Stimulated activated naive CD8-positive, alpha-beta T cell treated with anti-CD3 and anti-CD28 coated beads, Interleukin-15, amount 100 ng/mL, for 72 hours (primary cell): Measurements from ENCODE around the gene XPNPEP2.
A peak's percentile ranks its signal among the peaks of the same experiment; 100 is the strongest.

Source experiments
- ATAC-seq: fragments of 150-1000 bp; cut with Tn5 transposase; 2 replicates; pipeline ENCODE4 v1.10.0; 2021; ENCODE audit warnings: mild to moderate bottlenecking, moderate library complexity
- DNase-seq, 2 donors: peaks; one replicate each; pipeline ENCODE4 v3.0.0; 2021 to 2022
- H3K27ac Mint-ChIP-seq, 2 donors: one replicate each; pipeline ENCODE4 v1.8.0; 2022; ENCODE audit warnings: mild to moderate bottlenecking in 2 of 2, mixed read lengths in 2 of 2, moderate library complexity in 2 of 2
- H3K27me3 Mint-ChIP-seq: one replicate; pipeline ENCODE4 v1.8.0; 2022; ENCODE audit warnings: mixed read lengths
- H3K4me1 Mint-ChIP-seq: one replicate; pipeline ENCODE4 v1.8.0; 2022; ENCODE audit warnings: mild to moderate bottlenecking, mixed read lengths
- H3K4me3 Mint-ChIP-seq, 2 donors: one replicate each; pipeline ENCODE4 v1.8.0; 2022; ENCODE audit warnings: mild to moderate bottlenecking in 2 of 2, mixed read lengths in 2 of 2, moderate library complexity in 1 of 2
- H3K9me3 Mint-ChIP-seq, 2 donors: one replicate each; pipeline ENCODE4 v1.8.0; 2022; ENCODE audit warnings: mixed read lengths in 2 of 2

Gene XPNPEP2

DNA sequence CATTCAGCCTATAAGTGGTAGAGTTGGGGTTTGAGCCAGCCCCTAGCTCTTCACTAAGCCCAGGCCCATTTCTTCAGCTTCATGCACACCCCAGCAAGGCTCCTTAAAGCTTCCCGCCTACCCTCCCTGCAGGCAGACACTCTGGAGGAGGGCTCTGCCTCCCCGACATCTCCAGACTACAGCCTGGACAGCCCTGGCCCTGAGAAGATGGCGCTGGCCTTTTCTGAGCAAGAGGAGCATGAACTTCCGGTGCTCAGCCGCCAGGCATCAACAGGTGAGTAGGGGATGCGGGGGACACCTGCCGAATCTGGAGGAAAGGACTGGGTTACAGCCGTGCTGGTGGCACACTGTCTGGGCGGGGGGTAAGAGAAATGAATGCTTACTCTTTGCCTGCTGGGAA is 52.0 kb downstream of the XPNPEP2 start:
- no peak overlapping the region for H3K27ac Mint-ChIP-seq

DNA sequence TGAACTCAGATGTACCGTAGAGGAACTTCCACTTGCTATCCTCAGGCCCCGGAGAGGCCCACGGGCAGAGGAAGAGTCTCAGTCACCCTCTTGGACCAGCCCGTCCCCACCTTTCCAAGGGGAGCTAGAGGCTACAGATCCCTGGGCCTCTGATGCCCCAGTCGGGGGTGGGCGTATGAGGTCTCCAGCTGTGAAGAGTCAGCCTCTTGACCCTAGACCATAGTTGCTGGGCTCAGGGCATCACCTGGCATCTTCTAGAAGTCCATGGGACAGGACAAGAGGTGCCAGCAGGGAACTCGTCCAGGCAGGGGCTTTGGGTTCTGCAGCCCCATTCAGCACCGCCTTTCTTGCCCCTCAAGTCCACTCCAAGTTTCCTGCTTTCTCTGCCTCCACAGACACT is 52.6 kb downstream of the XPNPEP2 start:
- no peak for DNase-seq
- no peaks in the 10 kb centered on the region for H3K27me3 Mint-ChIP-seq
- no peaks in the 10 kb centered on the region for H3K9me3 Mint-ChIP-seq
- peaks cover 36% of the 10 kb centered on the region for H3K4me1 Mint-ChIP-seq
- no peak overlapping the region for H3K27ac Mint-ChIP-seq
- no peak overlapping the region for H3K4me3 Mint-ChIP-seq
- no peak for ATAC-seq

More for the DNA sequence above, 52.0 kb downstream of the XPNPEP2 start:
- H3K9me3 Mint-ChIP-seq, result no peaks in the 10 kb centered on the region
- H3K4me1 Mint-ChIP-seq, result peaks cover 41% of the 10 kb centered on the region
- H3K4me3 Mint-ChIP-seq, result no peak overlapping the region
- DNase-seq (no peak), ATAC-seq (no peak)
- H3K27me3 Mint-ChIP-seq, result no peaks in the 10 kb centered on the region

DNA sequence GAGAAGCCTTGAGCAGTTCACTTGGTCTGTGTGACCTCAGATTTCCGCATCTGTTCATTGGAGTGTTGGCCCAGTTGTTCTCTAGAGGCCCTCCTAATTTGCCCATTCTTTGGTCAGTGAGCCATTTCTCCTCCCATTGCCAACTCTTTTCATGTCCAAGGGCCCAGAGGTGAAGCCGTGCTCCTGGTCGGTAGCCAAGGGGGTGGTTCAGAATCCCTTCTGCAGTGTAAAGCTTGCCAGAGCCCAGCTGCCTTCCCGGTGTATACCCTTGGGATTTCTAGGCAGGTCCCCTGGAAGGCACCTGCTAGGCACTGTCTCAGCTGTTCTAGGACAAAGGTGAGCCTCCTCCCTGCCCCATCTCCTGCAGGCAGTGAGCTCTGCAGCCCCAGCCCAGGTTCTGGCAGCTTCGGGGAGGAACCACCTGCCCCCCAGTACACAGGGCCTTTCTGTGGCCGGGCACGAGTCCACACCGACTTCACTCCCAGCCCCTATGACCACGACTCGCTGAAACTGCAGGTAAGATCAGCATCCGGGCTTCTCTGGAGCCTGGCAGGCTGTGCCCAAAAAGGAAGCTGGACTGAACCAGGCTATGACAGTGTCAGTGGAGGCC is 53.3 kb downstream of the XPNPEP2 start:
- ATAC-seq (no peak), DNase-seq (no peak)
- Mint-ChIP-seq H3K27me3 (no peaks in the 10 kb centered on the region), H3K27ac (no peak overlapping the region), H3K9me3 (no peaks in the 10 kb centered on the region), H3K4me3 (no peak overlapping the region), H3K4me1 (peaks cover 30% of the 10 kb centered on the region)

DNA sequence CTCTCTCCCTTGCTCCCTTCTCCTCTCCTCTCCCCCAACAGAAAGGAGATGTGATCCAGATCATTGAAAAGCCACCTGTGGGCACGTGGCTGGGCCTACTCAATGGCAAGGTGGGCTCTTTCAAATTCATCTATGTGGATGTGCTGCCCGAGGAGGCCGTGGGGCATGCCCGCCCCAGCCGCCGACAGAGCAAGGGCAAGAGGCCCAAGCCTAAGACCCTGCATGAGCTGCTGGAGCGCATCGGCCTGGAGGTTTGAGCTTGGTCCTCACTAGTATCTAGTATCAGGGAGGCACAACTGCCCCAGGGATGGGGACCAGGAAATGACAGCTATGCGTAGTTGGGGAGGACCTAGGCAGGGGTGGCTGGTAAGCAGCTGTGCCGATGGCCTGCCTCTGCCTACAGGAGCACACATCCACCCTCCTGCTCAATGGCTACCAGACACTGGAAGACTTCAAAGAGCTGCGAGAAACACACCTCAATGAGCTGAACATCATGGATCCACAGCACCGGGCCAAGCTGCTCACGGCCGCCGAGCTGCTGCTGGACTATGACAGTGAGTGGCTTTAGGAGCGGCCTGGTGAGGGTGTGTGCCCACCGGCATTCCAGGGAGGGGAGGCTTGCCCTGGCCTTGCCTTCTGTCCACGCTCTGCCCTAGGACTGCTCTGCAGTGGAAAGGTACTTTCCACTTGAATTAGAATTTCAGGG is 54.0 kb downstream of the XPNPEP2 start:
- Mint-ChIP-seq H3K27ac (no peak overlapping the region), H3K9me3 (no peaks in the 10 kb centered on the region), H3K4me3 (no peak overlapping the region), H3K27me3 (no peaks in the 10 kb centered on the region), H3K4me1 (peaks cover 31% of the 10 kb centered on the region)
- DNase-seq (no peak), ATAC-seq (no peak)

DNA sequence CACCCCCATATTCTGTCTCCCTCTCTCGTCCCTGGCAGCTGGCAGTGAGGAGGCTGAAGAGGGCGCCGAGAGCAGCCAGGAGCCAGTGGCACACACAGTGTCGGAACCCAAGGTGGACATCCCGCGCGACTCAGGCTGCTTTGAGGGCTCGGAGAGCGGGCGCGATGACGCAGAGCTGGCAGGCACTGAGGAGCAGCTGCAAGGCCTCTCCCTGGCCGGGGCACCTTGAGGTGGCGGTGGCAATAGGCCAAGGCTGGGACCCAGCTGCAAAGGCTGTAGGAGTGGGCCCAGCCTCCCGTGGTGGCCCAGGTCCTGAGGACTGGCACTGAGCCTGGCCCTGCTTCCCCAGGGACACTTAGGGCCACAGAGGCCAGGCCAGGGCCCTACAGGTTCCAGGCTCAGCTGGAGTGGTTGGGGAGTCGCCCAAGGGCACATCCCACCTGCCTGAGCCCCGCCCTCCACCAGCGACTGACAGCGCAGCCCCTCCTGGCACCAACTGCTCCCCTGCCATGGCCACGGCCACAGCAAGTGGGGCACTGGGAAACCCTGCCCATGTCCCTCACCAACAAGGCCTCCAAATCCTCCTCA is 54.9 kb downstream of the XPNPEP2 start:
- ATAC-seq (peak; percentile 18), DNase-seq (no peak)
- Mint-ChIP-seq H3K9me3 (no peaks in the 10 kb centered on the region), H3K4me3 (no peak overlapping the region), H3K27ac (no peak overlapping the region), H3K4me1 (peaks cover 35% of the 10 kb centered on the region), H3K27me3 (no peaks in the 10 kb centered on the region)

DNA sequence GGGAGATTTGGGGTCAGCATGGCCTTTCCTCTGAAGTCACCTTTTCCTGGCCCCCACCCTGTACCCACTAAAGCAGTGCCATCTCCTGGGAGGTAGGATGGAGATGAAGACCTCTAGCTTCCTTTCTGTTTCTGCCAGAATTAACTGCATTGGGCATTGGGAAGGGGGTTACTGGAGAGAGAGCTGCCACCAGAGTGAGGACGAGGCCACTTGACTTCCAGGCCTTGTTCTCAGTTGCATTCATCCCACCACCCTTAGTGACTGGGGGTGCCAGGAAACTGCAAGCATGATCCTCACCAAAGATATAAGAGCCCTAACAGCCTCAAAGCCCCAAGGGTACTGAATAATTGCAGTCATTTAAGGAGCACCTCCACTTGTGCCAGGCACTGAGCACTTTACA is 56.8 kb downstream of the XPNPEP2 start:
- no peak for DNase-seq
- no peaks in the 10 kb centered on the region for H3K9me3 Mint-ChIP-seq
- peaks cover 46% of the 10 kb centered on the region for H3K4me1 Mint-ChIP-seq
- no peaks in the 10 kb centered on the region for H3K27me3 Mint-ChIP-seq
- ATAC-seq, result no peak
- H3K27ac Mint-ChIP-seq, result no peak overlapping the region
- no peak overlapping the region for H3K4me3 Mint-ChIP-seq

DNA sequence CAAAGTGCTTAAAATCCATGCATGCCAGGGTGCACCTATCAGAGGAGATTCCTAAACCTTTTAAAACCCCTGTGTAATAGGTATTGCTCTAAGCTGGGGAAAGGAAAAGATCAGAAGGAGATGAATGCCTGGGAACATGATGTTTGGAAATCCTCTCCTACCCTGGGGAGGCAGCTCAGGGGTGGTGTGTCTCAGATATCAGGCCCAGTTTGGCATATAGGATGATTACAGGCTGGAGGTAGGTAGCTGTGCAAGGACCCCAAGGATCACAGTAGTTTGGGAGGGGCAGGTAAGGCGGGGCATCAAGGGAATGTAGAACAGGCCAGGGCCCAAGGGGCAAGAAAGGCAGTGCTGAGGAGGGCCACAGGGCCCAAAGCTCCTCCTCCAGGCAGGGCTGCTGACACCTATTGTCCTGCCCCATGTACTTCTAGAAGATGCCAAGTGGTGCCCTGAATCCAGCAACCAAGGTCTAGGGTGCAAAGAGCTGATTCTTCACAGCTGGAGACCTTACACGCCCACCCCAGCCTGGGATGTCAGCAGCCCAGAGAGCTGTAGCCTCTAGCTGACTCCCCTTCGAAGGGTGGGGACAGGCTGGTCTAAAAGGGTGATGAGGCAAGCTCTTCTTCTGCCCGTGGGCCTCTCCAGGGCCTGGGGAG is 58.6 kb downstream of the XPNPEP2 start:
- H3K4me3 Mint-ChIP-seq, result no peak overlapping the region
- no peak for DNase-seq
- no peaks in the 10 kb centered on the region for H3K9me3 Mint-ChIP-seq
- peak; percentile 15 for ATAC-seq
- H3K27me3 Mint-ChIP-seq, result no peaks in the 10 kb centered on the region
- H3K4me1 Mint-ChIP-seq, result peaks cover 46% of the 10 kb centered on the region
- H3K27ac Mint-ChIP-seq, result peak overlapping the region in 1 of 2 donors; percentile 82

DNA sequence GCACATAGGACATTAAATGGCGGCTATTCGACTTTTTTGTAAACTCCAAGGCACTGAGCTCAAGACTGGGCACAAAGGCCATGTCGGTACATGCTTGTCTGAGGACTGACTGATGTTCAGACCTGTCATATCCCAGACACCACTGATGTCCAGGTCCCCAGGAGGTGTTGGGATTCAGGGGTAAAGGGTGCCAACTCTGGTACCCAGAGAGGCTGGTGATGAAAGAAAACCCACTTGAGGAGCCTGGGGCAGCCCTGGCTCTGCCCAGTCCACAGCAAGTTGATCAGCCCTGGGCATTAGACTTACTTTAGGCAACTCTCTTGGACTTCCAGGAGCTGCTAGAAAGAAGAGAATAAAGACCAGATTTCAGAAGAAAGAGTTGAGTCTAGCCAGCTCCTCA is 59.7 kb downstream of the XPNPEP2 start:
- DNase-seq, result no peak
- ATAC-seq, result peak; percentile 33

DNA sequence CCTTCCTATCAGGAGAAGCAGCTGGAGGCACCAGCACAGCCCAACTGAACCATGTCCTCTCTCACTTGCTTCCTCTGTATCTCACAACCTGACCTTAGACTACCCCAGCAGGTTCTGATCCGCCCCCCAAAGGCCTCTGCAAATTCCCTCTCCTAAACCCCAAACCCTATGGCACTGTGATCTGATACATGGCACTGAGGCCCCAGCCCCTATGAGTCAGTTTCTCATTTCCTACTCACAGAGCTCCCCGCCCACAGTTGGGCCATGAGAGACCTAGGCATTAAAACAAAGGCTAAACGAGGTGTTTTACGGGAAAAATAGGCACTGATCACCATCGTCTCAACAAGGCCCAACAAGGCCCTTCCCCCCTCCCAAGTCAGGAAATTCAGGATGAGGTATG is 60.1 kb downstream of the XPNPEP2 start:
- Mint-ChIP-seq H3K4me1 (peaks cover 51% of the 10 kb centered on the region), H3K27ac (peak overlapping the region in 1 of 2 donors; percentile 34), H3K4me3 (peak overlapping the region in 1 of 2 donors; percentile 15), H3K9me3 (no peaks in the 10 kb centered on the region), H3K27me3 (no peaks in the 10 kb centered on the region)
- peak; percentile 91 for ATAC-seq
- DNase-seq, result peak in 1 of 2 donors; percentile 37

More for the DNA sequence above, 59.7 kb downstream of the XPNPEP2 start:
- H3K27ac Mint-ChIP-seq, result no peak overlapping the region
- H3K4me3 Mint-ChIP-seq, result peak overlapping the region in 1 of 2 donors; percentile 15
- H3K27me3 Mint-ChIP-seq, result no peaks in the 10 kb centered on the region
- H3K9me3 Mint-ChIP-seq, result no peaks in the 10 kb centered on the region
- H3K4me1 Mint-ChIP-seq, result peaks cover 47% of the 10 kb centered on the region

DNA sequence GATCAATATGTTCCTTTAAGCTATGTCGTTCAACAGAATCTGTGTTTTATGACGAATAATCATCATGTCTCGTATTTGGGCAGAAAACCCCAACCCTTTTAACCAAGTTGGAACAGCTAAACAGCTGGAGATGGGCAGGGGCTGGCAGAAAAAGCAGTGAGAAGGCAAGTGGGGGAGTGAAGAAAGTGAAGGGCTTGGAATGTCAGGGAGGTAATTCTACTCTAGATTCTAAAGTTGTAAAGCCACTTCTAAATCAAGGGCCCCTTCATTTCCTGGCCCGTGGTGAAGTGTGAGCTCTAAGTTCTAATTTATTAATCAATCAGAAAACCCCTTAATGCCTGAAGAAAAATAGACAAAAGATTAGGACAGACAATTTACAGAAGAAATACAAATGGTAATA is 61.4 kb downstream of the XPNPEP2 start:
- H3K9me3 Mint-ChIP-seq, result no peaks in the 10 kb centered on the region
- H3K27ac Mint-ChIP-seq, result no peak overlapping the region
- DNase-seq, result no peak
- no peaks in the 10 kb centered on the region for H3K27me3 Mint-ChIP-seq
- peaks cover 46% of the 10 kb centered on the region for H3K4me1 Mint-ChIP-seq
- H3K4me3 Mint-ChIP-seq, result no peak overlapping the region
- no peak for ATAC-seq

DNA sequence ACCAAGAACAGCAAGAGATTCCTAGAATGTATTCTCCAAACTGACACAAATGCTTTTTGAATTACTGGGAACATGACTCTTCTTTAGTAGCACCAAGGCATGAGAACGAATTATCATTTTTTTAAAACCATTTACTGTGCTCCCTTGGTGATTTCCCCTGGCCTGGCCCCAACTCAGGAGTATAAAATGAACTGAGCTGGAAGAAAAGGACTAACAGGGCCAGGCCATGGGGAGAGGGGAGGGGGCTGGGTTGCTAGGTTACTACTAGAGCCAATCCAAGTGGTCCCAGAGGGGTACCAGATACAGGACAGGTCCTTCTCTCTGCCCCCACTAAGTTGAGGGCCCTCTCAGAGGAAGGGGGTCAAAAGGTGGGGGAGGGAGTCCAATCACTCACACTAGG is 64.1 kb downstream of the XPNPEP2 start:
- no peaks in the 10 kb centered on the region for H3K9me3 Mint-ChIP-seq
- DNase-seq, result no peak

DNA sequence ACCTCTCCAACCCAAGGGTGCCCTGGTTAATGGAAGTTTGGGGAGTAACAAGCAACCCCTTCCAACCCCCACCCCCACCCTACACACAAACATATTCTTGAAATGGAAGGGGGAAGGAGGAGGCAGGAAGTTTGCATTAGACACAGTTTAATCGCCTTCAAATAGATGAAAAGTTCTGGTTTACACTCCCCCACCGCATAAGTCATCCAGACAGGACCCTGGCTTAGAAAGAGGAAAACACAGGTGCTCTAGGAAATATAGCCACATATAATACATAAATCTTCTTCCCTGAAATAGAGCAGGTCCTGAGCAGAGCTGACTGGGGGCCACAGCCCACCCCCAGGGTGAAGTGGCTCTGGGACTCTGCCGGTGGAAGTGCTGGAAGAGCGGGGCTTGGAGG is 66.0 kb downstream of the XPNPEP2 start:
- ATAC-seq, result no peak
- Mint-ChIP-seq H3K4me1 (peaks cover 33% of the 10 kb centered on the region), H3K27me3 (no peaks in the 10 kb centered on the region), H3K4me3 (no peak overlapping the region), H3K9me3 (no peaks in the 10 kb centered on the region), H3K27ac (no peak overlapping the region)
- no peak for DNase-seq

More for the DNA sequence above, 64.1 kb downstream of the XPNPEP2 start:
- H3K27me3 Mint-ChIP-seq, result no peaks in the 10 kb centered on the region
- peaks cover 32% of the 10 kb centered on the region for H3K4me1 Mint-ChIP-seq
- no peak overlapping the region for H3K27ac Mint-ChIP-seq
- no peak overlapping the region for H3K4me3 Mint-ChIP-seq
- no peak for ATAC-seq

DNA sequence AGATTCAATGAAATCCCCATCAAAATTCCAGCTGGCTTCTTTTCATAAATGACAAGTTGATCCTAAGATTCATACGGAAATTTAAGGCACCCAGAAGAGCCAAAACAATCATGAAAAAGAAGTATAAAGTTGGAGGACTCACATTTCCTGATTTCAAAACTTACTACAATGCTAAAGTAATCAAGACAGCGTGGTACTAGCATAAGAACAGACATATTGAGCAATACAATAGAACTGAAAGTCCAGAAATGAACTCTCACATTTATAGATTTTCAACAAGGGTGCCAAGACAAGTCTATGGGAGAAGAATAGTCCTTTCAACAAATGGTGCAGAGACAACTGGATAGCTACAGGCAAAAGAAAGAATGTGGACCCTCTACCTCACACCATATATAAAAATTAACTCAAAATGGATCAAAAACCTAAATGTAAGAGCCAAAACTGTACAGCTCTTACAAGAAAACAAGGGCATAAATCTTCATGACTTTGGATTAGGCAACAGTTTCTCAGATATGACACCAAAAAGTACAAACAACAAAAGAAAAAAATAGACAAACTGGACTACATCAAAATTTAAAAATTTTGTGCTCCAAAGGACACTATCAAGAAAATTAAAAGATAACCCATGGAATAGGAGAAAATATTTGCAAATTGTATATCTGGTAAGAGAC is 69.5 kb downstream of the XPNPEP2 start:
- no peak for DNase-seq
- ATAC-seq, result no peak
- no peak overlapping the region for H3K27ac Mint-ChIP-seq
- no peaks in the 10 kb centered on the region for H3K9me3 Mint-ChIP-seq
- H3K4me1 Mint-ChIP-seq, result peaks cover 28% of the 10 kb centered on the region
- H3K27me3 Mint-ChIP-seq, result no peaks in the 10 kb centered on the region
- H3K4me3 Mint-ChIP-seq, result peak overlapping the region; percentile 5 to 37

DNA sequence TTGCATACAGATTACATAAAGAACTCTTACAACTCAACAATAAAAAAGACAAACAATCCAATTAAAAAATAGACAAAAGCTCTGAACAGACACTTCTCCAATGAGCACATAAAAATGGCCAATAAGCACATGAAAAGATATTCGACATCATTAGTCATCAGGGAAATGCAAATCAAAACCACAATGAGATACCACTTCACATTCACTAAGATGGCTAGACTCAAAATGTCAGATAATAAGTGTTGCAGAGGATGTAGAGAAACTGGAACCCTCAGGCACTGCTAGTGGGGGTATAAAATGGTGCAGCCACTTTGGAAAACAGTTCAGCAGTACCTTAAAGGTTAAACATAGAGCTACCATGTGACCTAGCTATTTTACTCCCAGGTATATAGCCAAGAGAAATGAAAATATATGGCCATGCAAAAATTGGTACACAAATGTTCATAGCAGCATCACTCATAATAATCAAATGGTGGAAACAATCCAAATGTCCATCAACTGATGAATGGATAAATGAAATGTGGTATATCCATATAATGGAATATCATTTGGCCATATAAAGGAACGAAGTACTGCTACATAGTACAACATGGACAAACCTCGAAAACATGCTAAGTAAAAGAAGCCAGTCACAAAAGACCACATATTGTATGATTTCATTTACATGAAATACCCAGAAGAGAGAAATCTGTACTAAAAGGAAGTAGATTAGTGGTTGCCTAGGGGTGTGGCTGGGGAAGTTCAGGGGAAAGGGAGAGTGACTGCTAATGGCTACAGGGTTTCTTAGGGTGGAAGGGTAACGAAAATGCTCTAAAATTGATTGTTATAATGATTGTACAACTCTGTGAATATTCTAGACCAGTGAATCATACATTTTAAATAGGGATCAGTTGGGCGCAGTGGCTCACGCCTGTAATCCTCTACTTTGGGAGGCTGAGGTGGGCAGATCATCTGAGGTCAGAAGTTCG is 70.3 kb downstream of the XPNPEP2 start:
- peak; percentile 81 for ATAC-seq
- peak overlapping the region; percentile 13 to 60 for H3K27ac Mint-ChIP-seq
- no peak for DNase-seq
- H3K4me1 Mint-ChIP-seq, result peaks cover 23% of the 10 kb centered on the region
- no peaks in the 10 kb centered on the region for H3K9me3 Mint-ChIP-seq
- peak overlapping the region; percentile 5 to 37 for H3K4me3 Mint-ChIP-seq
- H3K27me3 Mint-ChIP-seq, result no peaks in the 10 kb centered on the region
